NB4 (cell line): Measurements from ENCODE around the gene SENP1.

ENCODE experiments used
- CTCF ChIP-seq: IDR thresholded peaks from one replicate; pipeline ENCODE4 v1.5.1; 2012; ENCODE audit warnings: low read depth, low read length
- TF ChIP-seq, protein P1 (sequence below): IDR thresholded peaks from 2 replicates; pipeline ENCODE4 v1.6.1; 2011; ENCODE audit warnings: low read depth, low read length

GRCh38 chr12:48008950-48009349, 96.9 kb downstream of the SENP1 start:
- TF ChIP-seq CTCF, result no peak
- TF ChIP-seq, protein P1, sequence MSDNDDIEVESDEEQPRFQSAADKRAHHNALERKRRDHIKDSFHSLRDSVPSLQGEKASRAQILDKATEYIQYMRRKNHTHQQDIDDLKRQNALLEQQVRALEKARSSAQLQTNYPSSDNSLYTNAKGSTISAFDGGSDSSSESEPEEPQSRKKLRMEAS, result no peak
